ENCODE data around the gene GFER. TPM values are rescaled to one million over a fixed set of nuclear protein-coding genes. Genes with fewer than 3 reads are reported as not detected.

GFER gene
- total and polyA plus RNA-seq, 9 of the 15 experiments (the other 6 are each of a cell fraction or from before 2014, with no cell fraction given), result 4.3 to 53.7 (median 19.8) TPM

- TF ChIP-seq SFPQ (IDR thresholded peaks at IDR 0.05; ENCODE audit: low read depth, low read length), result no peak
- no peak for TF ChIP-seq CHAMP1 (IDR thresholded peaks at IDR 0.05)
- no peak; the same call in 1 of the 2 replicates for TF ChIP-seq NKRF (IDR thresholded peaks at IDR 0.05; ENCODE audit: borderline replicate concordance)
- TF ChIP-seq CUX1 (CRISPR knock-in tag; IDR thresholded peaks at IDR 0.05), result no peak
- TF ChIP-seq IFI16 (CRISPR knock-in tag; IDR thresholded peaks at IDR 0.05), result no peak
- peak; percentile 59; the same call in 1 of the 2 replicates for TF ChIP-seq E2F3 (CRISPR knock-in tag; IDR thresholded peaks at IDR 0.05)
- TF ChIP-seq HMG20B (CRISPR knock-in tag; IDR thresholded peaks at IDR 0.05), result no peak
- peak; percentile 80 for TF ChIP-seq SMAD4 (CRISPR knock-in tag; conservative IDR thresholded peaks at IDR 0.05)
- no peak for TF ChIP-seq ZKSCAN8 (CRISPR knock-in tag; IDR thresholded peaks at IDR 0.05)
- no peak for TF ChIP-seq HMG20A (CRISPR knock-in tag; conservative IDR thresholded peaks at IDR 0.05)
- TF ChIP-seq FOXP4 (CRISPR knock-in tag; IDR thresholded peaks at IDR 0.05; ENCODE audit: borderline replicate concordance), result 0 out of 2 replicates have a peak, but pooled peaks have one; percentile 41
These were observed at the start of gene GFER (continued) for GRCh38 chr16:1983544-1984346.
